Measurements from ENCODE around the gene FRG2C.
"Not testable (repeated sequence)": the region's sequence is repeated elsewhere in the genome, so short reads cannot be mapped to it uniquely, and the experiment has no call there.

The FRG2C gene

GRCh38 chr3:75670298-75671286 lies 6.5 kb downstream of the FRG2C start:
- Histone ChIP-seq H3K27me3 (ENCODE audit: insufficient read depth, low read length) (peaks cover 19% of the 10 kb centered on the region), H3K4me3 (ENCODE audit: low read depth, low read length) (peak overlapping the region; percentile 35), H3K4me2 (ENCODE audit: low read length) (peak overlapping the region; percentile 70), H2BK120ac (ENCODE audit: insufficient read depth, low read length, poor library complexity) (peak overlapping the region; percentile 23), H4K91ac (ENCODE audit: low read depth, low read length) (peak overlapping the region; percentile 28), H3K4me1 (ENCODE audit: control insufficient read depth in 1 of 2, insufficient read depth in 2 of 2, low read length in 2 of 2) (peaks cover 11 to 19% of the 10 kb centered on the region in 2 experiments), H3K9me3 (ENCODE audit: insufficient read depth, low read depth, low read length) (peaks cover 24% of the 10 kb centered on the region)
- not testable (repeated sequence) for H4K12ac ChIP-seq (ENCODE audit: low read depth, low read length); H4K8ac ChIP-seq (ENCODE audit: low read depth, low read length); H3K23ac ChIP-seq (ENCODE audit: low read length); H3K9ac ChIP-seq (ENCODE audit: low read length); H3K14ac ChIP-seq (ENCODE audit: low read length); H2BK12ac ChIP-seq (ENCODE audit: low read length); H2BK5ac ChIP-seq (ENCODE audit: low read depth, low read length, poor library complexity); H3K79me2 ChIP-seq (ENCODE audit: control insufficient read depth, insufficient read depth, low read length, poor library complexity); H3K4ac ChIP-seq (ENCODE audit: low read depth, low read length); H3K36me3 ChIP-seq (ENCODE audit: control insufficient read depth in 1 of 2, insufficient read depth in 2 of 2, low read length in 2 of 2); H3K27ac ChIP-seq (ENCODE audit: low read depth, low read length); H3K18ac ChIP-seq (ENCODE audit: low read length); H3K79me1 ChIP-seq (ENCODE audit: low read length); H2AFZ ChIP-seq (ENCODE audit: insufficient read depth, low read length, poor library complexity); H2AK5ac ChIP-seq (ENCODE audit: low read length)
- DNase-seq, result peak in 1 of 2 donors; percentile 17
- WGBS (ENCODE audit: extremely low coverage, insufficient coverage, insufficient read length), result no CpG with 5 or more reads among the region's 51 CpGs

- not testable (repeated sequence) for H3K9ac ChIP-seq (ENCODE audit: low read length); DNase-seq; H3K14ac ChIP-seq (ENCODE audit: low read length); H2BK120ac ChIP-seq (ENCODE audit: insufficient read depth, low read length, poor library complexity); H4K91ac ChIP-seq (ENCODE audit: low read depth, low read length); H4K8ac ChIP-seq (ENCODE audit: low read depth, low read length); H3K36me3 ChIP-seq (ENCODE audit: control insufficient read depth in 1 of 2, insufficient read depth in 2 of 2, low read length in 2 of 2); H3K79me1 ChIP-seq (ENCODE audit: low read length); H3K4ac ChIP-seq (ENCODE audit: low read depth, low read length); H3K18ac ChIP-seq (ENCODE audit: low read length); H2AK5ac ChIP-seq (ENCODE audit: low read length); H2BK5ac ChIP-seq (ENCODE audit: low read depth, low read length, poor library complexity); H3K79me2 ChIP-seq (ENCODE audit: control insufficient read depth, insufficient read depth, low read length, poor library complexity); H3K27ac ChIP-seq (ENCODE audit: low read depth, low read length); H3K4me3 ChIP-seq (ENCODE audit: low read depth, low read length); H2BK12ac ChIP-seq (ENCODE audit: low read length); H4K12ac ChIP-seq (ENCODE audit: low read depth, low read length); H2AFZ ChIP-seq (ENCODE audit: insufficient read depth, low read length, poor library complexity); H3K23ac ChIP-seq (ENCODE audit: low read length)
- peaks cover 11 to 19% of the 10 kb centered on the region in 2 experiments for H3K4me1 ChIP-seq (ENCODE audit: control insufficient read depth in 1 of 2, insufficient read depth in 2 of 2, low read length in 2 of 2)
- peaks cover 21% of the 10 kb centered on the region for H3K9me3 ChIP-seq (ENCODE audit: insufficient read depth, low read depth, low read length)
- peak overlapping the region; percentile 70 for H3K4me2 ChIP-seq (ENCODE audit: low read length)
- H3K27me3 ChIP-seq (ENCODE audit: insufficient read depth, low read length), result peaks cover 19% of the 10 kb centered on the region
- WGBS (ENCODE audit: extremely low coverage, insufficient coverage, insufficient read length), result no CpG with 5 or more reads among the region's 32 CpGs
Observed at GRCh38 chr3:75671287-75672139, 7.4 kb downstream of the FRG2C start.

GRCh38 chr3:75672140-75672775 lies 8.1 kb downstream of the FRG2C start:
- Histone ChIP-seq H4K12ac (ENCODE audit: low read depth, low read length) (peak overlapping the region; percentile 63), H4K8ac (ENCODE audit: low read depth, low read length) (peak overlapping the region; percentile 88), H2BK120ac (ENCODE audit: insufficient read depth, low read length, poor library complexity) (peak overlapping the region; percentile 76), H3K4me1 (ENCODE audit: control insufficient read depth in 1 of 2, insufficient read depth in 2 of 2, low read length in 2 of 2) (peaks cover 11 to 19% of the 10 kb centered on the region in 2 experiments), H2AFZ (ENCODE audit: insufficient read depth, low read length, poor library complexity) (peak overlapping the region; percentile 43), H3K27me3 (ENCODE audit: insufficient read depth, low read length) (peaks cover 19% of the 10 kb centered on the region), H2BK12ac (ENCODE audit: low read length) (peak overlapping the region; percentile 36), H4K91ac (ENCODE audit: low read depth, low read length) (peak overlapping the region; percentile 32), H3K18ac (ENCODE audit: low read length) (peak overlapping the region; percentile 76), H3K9me3 (ENCODE audit: insufficient read depth, low read depth, low read length) (peaks cover 21% of the 10 kb centered on the region), H3K4me3 (ENCODE audit: low read depth, low read length) (peak overlapping the region; percentile 63), H3K4me2 (ENCODE audit: low read length) (peak overlapping the region; percentile 70), H3K14ac (ENCODE audit: low read length) (peak overlapping the region; percentile 46)
- H2BK5ac ChIP-seq (ENCODE audit: low read depth, low read length, poor library complexity); H3K79me2 ChIP-seq (ENCODE audit: control insufficient read depth, insufficient read depth, low read length, poor library complexity); H3K27ac ChIP-seq (ENCODE audit: low read depth, low read length); H2AK5ac ChIP-seq (ENCODE audit: low read length); H3K36me3 ChIP-seq (ENCODE audit: control insufficient read depth in 1 of 2, insufficient read depth in 2 of 2, low read length in 2 of 2); DNase-seq; H3K23ac ChIP-seq (ENCODE audit: low read length); H3K4ac ChIP-seq (ENCODE audit: low read depth, low read length); H3K9ac ChIP-seq (ENCODE audit: low read length); H3K79me1 ChIP-seq (ENCODE audit: low read length): not testable (repeated sequence)
- WGBS (ENCODE audit: extremely low coverage, insufficient coverage, insufficient read length), result no CpG with 5 or more reads among the region's 59 CpGs

- not testable (repeated sequence) for H2BK5ac ChIP-seq (ENCODE audit: low read depth, low read length, poor library complexity); H3K4me1 ChIP-seq (ENCODE audit: control insufficient read depth in 1 of 2, insufficient read depth in 2 of 2, low read length in 2 of 2); H3K4ac ChIP-seq (ENCODE audit: low read depth, low read length); H3K79me1 ChIP-seq (ENCODE audit: low read length); H3K9ac ChIP-seq (ENCODE audit: low read length); H3K14ac ChIP-seq (ENCODE audit: low read length); H3K79me2 ChIP-seq (ENCODE audit: control insufficient read depth, insufficient read depth, low read length, poor library complexity); H3K9me3 ChIP-seq (ENCODE audit: insufficient read depth, low read depth, low read length); H3K4me3 ChIP-seq (ENCODE audit: low read depth, low read length); H3K27ac ChIP-seq (ENCODE audit: low read depth, low read length); H4K91ac ChIP-seq (ENCODE audit: low read depth, low read length); H2BK120ac ChIP-seq (ENCODE audit: insufficient read depth, low read length, poor library complexity); H3K27me3 ChIP-seq (ENCODE audit: insufficient read depth, low read length); H4K8ac ChIP-seq (ENCODE audit: low read depth, low read length); H4K12ac ChIP-seq (ENCODE audit: low read depth, low read length); H2AK5ac ChIP-seq (ENCODE audit: low read length); DNase-seq; H3K4me2 ChIP-seq (ENCODE audit: low read length); H2AFZ ChIP-seq (ENCODE audit: insufficient read depth, low read length, poor library complexity); H2BK12ac ChIP-seq (ENCODE audit: low read length); H3K23ac ChIP-seq (ENCODE audit: low read length); H3K36me3 ChIP-seq (ENCODE audit: control insufficient read depth in 1 of 2, insufficient read depth in 2 of 2, low read length in 2 of 2); H3K18ac ChIP-seq (ENCODE audit: low read length)
- WGBS (ENCODE audit: extremely low coverage, insufficient coverage, insufficient read length), result no CpG with 5 or more reads among the region's 1 CpG
Observed at GRCh38 chr3:75683965-75684364, 19.8 kb downstream of the FRG2C start.

All from trophoblast cell (in vitro differentiated cells and primary cell).